ENCODE measurements around the gene LNPEP.

DNA sequence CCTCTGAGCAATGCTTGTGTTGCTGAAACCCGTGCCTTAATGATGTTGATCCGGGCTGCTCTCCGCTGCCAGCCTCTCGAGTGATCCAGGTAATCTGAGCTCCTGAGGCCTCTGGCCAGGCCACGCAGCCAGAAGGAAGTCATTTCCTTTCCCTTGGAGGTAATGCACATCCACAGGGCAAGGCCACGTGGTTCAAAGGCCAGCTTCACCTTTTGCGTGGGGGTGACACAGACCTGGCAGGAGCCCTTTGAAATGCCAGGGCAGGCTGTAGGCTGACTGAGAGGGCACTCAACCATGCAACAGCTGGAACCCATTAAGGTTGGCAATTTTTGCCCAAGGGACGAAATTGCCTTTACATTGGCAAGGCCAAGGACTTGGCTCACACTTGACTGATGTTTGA is 126.2 kb downstream of the LNPEP start:
- TF ChIP-seq, protein P1, sequence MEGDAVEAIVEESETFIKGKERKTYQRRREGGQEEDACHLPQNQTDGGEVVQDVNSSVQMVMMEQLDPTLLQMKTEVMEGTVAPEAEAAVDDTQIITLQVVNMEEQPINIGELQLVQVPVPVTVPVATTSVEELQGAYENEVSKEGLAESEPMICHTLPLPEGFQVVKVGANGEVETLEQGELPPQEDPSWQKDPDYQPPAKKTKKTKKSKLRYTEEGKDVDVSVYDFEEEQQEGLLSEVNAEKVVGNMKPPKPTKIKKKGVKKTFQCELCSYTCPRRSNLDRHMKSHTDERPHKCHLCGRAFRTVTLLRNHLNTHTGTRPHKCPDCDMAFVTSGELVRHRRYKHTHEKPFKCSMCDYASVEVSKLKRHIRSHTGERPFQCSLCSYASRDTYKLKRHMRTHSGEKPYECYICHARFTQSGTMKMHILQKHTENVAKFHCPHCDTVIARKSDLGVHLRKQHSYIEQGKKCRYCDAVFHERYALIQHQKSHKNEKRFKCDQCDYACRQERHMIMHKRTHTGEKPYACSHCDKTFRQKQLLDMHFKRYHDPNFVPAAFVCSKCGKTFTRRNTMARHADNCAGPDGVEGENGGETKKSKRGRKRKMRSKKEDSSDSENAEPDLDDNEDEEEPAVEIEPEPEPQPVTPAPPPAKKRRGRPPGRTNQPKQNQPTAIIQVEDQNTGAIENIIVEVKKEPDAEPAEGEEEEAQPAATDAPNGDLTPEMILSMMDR (IDR thresholded peaks at IDR 0.05): no peak
- TF ChIP-seq POLR2A (IDR thresholded peaks at IDR 0.05): no peak
- TF ChIP-seq POLR2AphosphoS5 (IDR thresholded peaks at IDR 0.05): no peak
